Colonic mucosa (tissue), 4 donors: ENCODE measurements around the gene ALG9. TPM values are rescaled to one million over a fixed set of nuclear protein-coding genes. Genes with fewer than 3 reads are reported as not detected.
"Not testable (repeated sequence)": the region's sequence is repeated elsewhere in the genome, so short reads cannot be mapped to it uniquely, and the experiment has no call there.

Experiments
- DNase-seq: peaks from one replicate; pipeline ENCODE4 v3.0.0-alpha.2; 2020
- H3K27ac ChIP-seq: fragments of 200-600 bp; one replicate; pipeline ENCODE4 v1.8.0; 2021
- H3K27me3 ChIP-seq: fragments of 200-600 bp; one replicate; pipeline ENCODE4 v1.8.0; 2021
- H3K36me3 ChIP-seq: fragments of 200-600 bp; one replicate; pipeline ENCODE4 v1.8.0; 2021
- H3K4me1 ChIP-seq: fragments of 200-600 bp; one replicate; pipeline ENCODE4 v1.8.0; 2021; ENCODE audit warnings: mild to moderate bottlenecking
- H3K4me3 ChIP-seq: fragments of 200-600 bp; one replicate; pipeline ENCODE4 v1.8.0; 2021
- H3K9ac ChIP-seq, 2 donors: one replicate each; pipeline ENCODE4 v1.7.0; 2013; ENCODE audit warnings: control low read depth in 2 of 2, low read depth in 2 of 2, low read length in 2 of 2
- H3K9me3 ChIP-seq: fragments of 200-600 bp; one replicate; pipeline ENCODE4 v1.8.0; 2021
- intact Hi-C: fragments of 100-400 bp; cut with DNase I; formaldehyde crosslinking; loops from one replicate; pipeline ENCODE4 v1.14.1; 2022
- total RNA-seq, 2 donors: library from RNA; stranded (reverse); fragmentation: NEBNext Ultra II Directional in 1 of 2; extraction: Animal tissue kit (Norgen Biotek cat#: 25700) in 1 of 2; gene quantifications; one replicate each; pipeline ENCODE4 v1.2.1, GENCODE V29; 2021
- TF ChIP-seq, protein P1 (sequence below): fragments of 200-600 bp; IDR thresholded peaks from one replicate; pipeline ENCODE4 v1.8.0; 2022; ENCODE audit warnings: antibody characterized with exemption, mild to moderate bottlenecking
- donor health status: healthy.
- donor health status: DM: no; HTN: no; CAD: no.
- donor health status: DM: no; HTN: no; CAD: no.

Gene ALG9
- total RNA-seq, 2 donors from 2014 or later = 23.2 to 25.2 TPM

DNA sequence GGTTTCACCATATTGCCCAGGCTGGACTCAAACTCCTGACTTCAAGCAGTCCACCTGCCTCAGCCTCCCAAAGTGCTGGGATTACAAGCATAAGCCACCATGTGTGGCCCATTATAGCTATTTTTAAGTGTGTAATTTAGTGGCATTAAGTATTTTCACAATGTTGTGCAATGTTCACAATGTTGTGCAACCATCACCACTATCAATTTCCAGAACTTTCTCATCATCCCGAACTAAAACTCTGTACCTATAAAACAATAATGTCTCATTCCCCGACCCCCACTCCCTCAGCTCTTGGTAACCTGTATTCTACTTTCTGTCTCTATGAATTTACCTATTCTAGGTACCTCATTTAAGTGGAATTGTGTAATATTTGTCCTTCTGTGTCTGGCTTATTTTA is 15.5 kb upstream of the ALG9 start:
- DNase-seq = no peak
- Histone ChIP-seq H3K36me3 (no peaks in the 10 kb centered on the region), H3K4me3 (no peak overlapping the region), H3K4me1 (no peaks in the 10 kb centered on the region), H3K27me3 (no peaks in the 10 kb centered on the region), H3K27ac (no peak overlapping the region), H3K9ac (no peak overlapping the region), H3K9me3 (no peaks in the 10 kb centered on the region)
- intact Hi-C loops = no loop called here
- TF ChIP-seq, protein P1, sequence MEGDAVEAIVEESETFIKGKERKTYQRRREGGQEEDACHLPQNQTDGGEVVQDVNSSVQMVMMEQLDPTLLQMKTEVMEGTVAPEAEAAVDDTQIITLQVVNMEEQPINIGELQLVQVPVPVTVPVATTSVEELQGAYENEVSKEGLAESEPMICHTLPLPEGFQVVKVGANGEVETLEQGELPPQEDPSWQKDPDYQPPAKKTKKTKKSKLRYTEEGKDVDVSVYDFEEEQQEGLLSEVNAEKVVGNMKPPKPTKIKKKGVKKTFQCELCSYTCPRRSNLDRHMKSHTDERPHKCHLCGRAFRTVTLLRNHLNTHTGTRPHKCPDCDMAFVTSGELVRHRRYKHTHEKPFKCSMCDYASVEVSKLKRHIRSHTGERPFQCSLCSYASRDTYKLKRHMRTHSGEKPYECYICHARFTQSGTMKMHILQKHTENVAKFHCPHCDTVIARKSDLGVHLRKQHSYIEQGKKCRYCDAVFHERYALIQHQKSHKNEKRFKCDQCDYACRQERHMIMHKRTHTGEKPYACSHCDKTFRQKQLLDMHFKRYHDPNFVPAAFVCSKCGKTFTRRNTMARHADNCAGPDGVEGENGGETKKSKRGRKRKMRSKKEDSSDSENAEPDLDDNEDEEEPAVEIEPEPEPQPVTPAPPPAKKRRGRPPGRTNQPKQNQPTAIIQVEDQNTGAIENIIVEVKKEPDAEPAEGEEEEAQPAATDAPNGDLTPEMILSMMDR = no peak

DNA sequence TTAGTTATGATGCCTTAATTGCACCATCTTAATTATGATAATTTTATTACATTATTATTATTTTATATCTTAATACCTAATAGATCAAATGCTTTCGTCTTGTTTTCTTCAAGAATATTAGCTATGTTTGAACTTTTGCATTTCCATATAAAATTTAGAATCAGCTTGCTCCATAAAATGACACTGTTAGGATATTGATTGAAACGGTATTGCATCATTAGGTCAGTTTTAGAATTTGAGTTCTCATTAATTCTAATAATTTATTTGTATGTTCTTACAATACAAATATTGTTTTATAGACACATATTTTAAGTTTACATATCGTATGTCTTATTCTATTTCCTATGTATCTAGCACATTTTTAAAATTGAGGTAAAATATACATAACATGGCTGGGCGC is 14.7 kb upstream of the ALG9 start:
- no peaks in the 10 kb centered on the region for H3K36me3 ChIP-seq
- H3K9ac ChIP-seq = no peak overlapping the region
- intact Hi-C loops = no loop called here
- H3K27me3 ChIP-seq = no peaks in the 10 kb centered on the region
- no peaks in the 10 kb centered on the region for H3K9me3 ChIP-seq
- no peak overlapping the region for H3K27ac ChIP-seq
- TF ChIP-seq, protein P1 = no peak
- no peak for DNase-seq
- no peaks in the 10 kb centered on the region for H3K4me1 ChIP-seq
- no peak overlapping the region for H3K4me3 ChIP-seq

DNA sequence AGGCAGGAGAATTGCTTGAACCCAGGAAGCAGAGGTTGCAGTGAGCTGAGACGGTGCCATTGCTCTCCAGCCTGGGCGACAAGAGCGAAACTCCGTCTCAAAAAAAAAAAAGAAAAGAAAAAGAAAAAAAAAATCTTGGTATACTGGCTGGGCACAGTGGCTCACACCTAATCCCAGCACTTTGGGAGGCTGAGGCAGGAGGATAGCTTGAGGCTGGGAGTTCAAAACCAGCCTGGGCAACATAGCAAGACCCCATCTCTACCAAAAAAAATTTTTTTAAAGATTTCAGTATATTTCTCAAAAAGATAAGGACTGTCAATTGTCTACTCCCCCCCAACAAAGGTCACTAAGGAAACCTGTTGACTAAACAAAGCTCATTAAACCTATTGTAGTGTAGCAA is 13.7 kb upstream of the ALG9 start:
- H3K27me3 ChIP-seq, H3K9ac ChIP-seq, intact Hi-C loops, H3K27ac ChIP-seq, DNase-seq, H3K4me3 ChIP-seq, H3K36me3 ChIP-seq, H3K4me1 ChIP-seq, H3K9me3 ChIP-seq: not testable (repeated sequence)

DNA sequence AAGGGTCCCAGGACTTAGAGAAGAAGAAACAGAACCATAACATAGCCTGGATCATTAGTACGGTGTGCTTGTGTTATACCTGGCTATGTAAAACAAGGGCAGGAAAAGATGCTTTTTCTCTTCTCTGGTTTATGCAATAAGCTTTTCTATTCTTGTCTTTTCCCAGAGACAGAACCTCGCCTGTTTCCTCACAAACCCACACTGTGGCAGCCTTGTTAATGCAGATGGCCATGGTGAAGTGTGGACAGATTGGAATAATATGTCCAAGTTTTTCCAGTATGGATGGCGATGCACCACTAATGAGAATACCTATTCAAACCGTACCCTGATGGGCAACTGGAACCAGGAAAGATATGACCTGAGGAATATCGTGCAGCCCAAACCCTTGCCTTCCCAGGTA is 10.8 kb upstream of the ALG9 start:
- H3K36me3 ChIP-seq = no peaks in the 10 kb centered on the region
- H3K27me3 ChIP-seq = no peaks in the 10 kb centered on the region
- H3K4me3 ChIP-seq = no peak overlapping the region
- H3K4me1 ChIP-seq = no peaks in the 10 kb centered on the region
- H3K27ac ChIP-seq = no peak overlapping the region
- H3K9ac ChIP-seq = no peak overlapping the region
- DNase-seq = no peak
- H3K9me3 ChIP-seq = no peaks in the 10 kb centered on the region
- intact Hi-C loops = loop anchor here (5.0 kb wide), 1 partner anchor 40 kb away; no protein-coding TSS in a partner anchor
- TF ChIP-seq, protein P1 = no peak

DNA sequence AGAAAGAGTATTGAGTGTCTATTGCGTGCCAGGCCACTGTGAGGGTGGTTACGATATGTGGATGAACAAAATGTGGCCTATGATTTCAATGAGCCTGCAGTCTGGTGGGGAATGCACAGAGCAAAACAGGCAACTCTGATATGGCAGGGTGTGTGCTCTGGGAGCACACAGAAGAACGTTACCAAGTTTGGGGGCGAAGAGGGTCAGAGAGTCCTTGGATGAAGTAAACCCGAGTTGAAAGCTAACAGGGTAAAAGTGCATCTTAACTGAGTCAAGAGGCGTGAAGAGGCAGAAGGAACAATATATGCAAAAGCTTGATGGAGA is 8.2 kb upstream of the ALG9 start:
- TF ChIP-seq, protein P1 = no peak
- Histone ChIP-seq H3K9ac (peak overlapping the region; percentile 72 to 75), H3K27ac (peak overlapping the region; percentile 91), H3K4me1 (no peaks in the 10 kb centered on the region), H3K9me3 (no peaks in the 10 kb centered on the region), H3K4me3 (peak overlapping the region; percentile 52), H3K36me3 (no peaks in the 10 kb centered on the region), H3K27me3 (no peaks in the 10 kb centered on the region)
- DNase-seq = no peak
- intact Hi-C loops = loop anchor here (5.0 kb wide), 1 partner anchor 98 kb away; no protein-coding TSS in a partner anchor

DNA sequence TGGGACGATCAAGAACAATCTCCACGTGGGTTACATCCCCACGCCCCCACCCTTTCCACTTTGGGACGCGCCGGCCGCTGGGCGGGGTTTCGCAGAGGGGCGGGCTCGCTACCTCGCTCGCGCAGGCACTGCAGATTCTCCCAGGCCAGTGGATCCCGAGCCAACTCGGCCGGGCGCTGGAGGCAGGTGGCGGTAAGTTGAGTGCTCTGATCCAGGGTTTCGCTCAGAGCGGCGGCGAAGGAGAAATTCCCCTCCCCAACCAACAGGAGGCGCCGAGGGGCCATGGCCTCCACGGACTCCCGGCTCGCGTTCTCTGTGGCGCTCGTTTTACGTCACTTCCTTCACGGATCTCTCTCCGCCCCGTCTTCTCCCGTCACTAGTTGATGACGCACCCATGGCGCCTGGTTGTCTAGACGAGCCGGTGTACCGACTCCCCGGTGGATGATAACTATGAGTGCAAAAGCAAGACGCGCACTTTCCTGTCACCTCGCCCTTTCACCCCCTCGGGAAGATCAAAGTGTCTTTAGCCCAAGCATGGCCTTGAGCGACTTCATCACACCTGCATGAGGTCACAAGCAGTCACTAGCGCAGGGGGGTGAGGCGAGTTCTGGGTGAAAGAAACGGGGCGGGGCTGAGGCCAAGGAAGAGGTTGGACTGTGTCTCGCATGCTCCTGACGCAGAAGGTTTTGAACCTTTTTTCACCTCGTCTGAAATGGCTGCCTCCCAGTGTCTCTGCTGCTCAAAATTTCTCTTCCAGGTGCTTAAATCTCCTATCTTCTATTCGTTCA is 7.7 kb upstream of the ALG9 start, which contains the start of the genes CFAP68 and FDXACB1:
TSS of gene CFAP68 (plus strand) at position 693 of the 788 bp plus-strand sequence. CDS start at position 713, 20 bp downstream.
TSS of gene FDXACB1 (minus strand) at position 317 of the 788 bp plus-strand sequence. CDS start at position 284, 33 bp downstream.
- TF ChIP-seq, protein P1 = peak; percentile 94
- H3K27me3 ChIP-seq = no peaks in the 10 kb centered on the region
- intact Hi-C loops = loop anchor here (5.0 kb wide), 1 partner anchor 98 kb away; no protein-coding TSS in a partner anchor

More for the DNA sequence above, 7.7 kb upstream of the ALG9 start, which contains the start of the genes CFAP68 and FDXACB1:
- peak within 1 kb of the TSS; percentile 72 to 86 for H3K9ac ChIP-seq
- peak; percentile 98 for DNase-seq
- H3K27ac ChIP-seq = peak within 1 kb of the TSS; percentile 91
- no peaks in the 10 kb centered on the region for H3K9me3 ChIP-seq
- peak within 1 kb of the TSS; percentile 52 for H3K4me3 ChIP-seq
- no peaks in the 10 kb centered on the region for H3K4me1 ChIP-seq
- no peaks in the 10 kb centered on the region for H3K36me3 ChIP-seq
